Gastrocnemius medialis (tissue), 4 donors: ENCODE results near the gene RPRD2. TPM values are rescaled to one million over a fixed set of nuclear protein-coding genes. Genes with fewer than 3 reads are reported as not detected.

Source experiments
- ATAC-seq, 2 donors: fragments of 150-250 bp; one replicate each; pipeline ENCODE4 v1.9.1; 2016
- DNase-seq, 2 donors: peaks; one replicate each; pipeline ENCODE4 v3.0.0-alpha.2; 2019
- H3K27ac ChIP-seq, 4 donors: fragments of 200-600 bp; sonication (generic); 1 replicate in 1 of 4; 2 replicates in 3 of 4; pipeline ENCODE4 v1.5.1; 2016 to 2018; ENCODE audit warnings: mild to moderate bottlenecking in 2 of 4, moderate library complexity in 1 of 4
- H3K27me3 ChIP-seq, 3 donors: fragments of 200-600 bp; sonication (generic) in 2 of 3; 1 replicate in 1 of 3; 2 replicates in 2 of 3; pipeline versions ENCODE4 v1.5.1 to v1.6.0; 2016 to 2019; ENCODE audit warnings: mild to moderate bottlenecking in 1 of 3, moderate library complexity in 1 of 3
- H3K36me3 ChIP-seq, 2 donors: fragments of 200-600 bp; sonication (generic) in 1 of 2; one replicate each; pipeline ENCODE4 v1.5.1; 2017 to 2018
- H3K4me1 ChIP-seq, 2 donors: fragments of 200-600 bp; sonication (generic) in 1 of 2; one replicate each; pipeline ENCODE4 v1.5.1; 2016 to 2017; ENCODE audit warnings: mild to moderate bottlenecking in 2 of 2
- H3K4me3 ChIP-seq, 4 donors: fragments of 200-600 bp; sonication (generic) in 3 of 4; 1 replicate in 1 of 4; 2 replicates in 3 of 4; pipeline ENCODE4 v1.5.1; 2016 to 2019; ENCODE audit warnings: mild to moderate bottlenecking in 2 of 4
- H3K9me3 ChIP-seq, 3 donors: fragments of 200-600 bp; sonication (generic) in 2 of 3; 1 replicate in 1 of 3; 2 replicates in 2 of 3; pipeline ENCODE4 v1.5.1; 2016 to 2019
- POLR2A ChIP-seq, 2 donors: fragments of 450-650 bp; IDR thresholded peaks; one replicate each; pipeline ENCODE4 v1.6.1; 2017; ENCODE audit warnings: antibody characterized with exemption in 2 of 2, mild to moderate bottlenecking in 2 of 2, moderate library complexity in 2 of 2
- in situ Hi-C, 4 donors: fragments of 200-750 bp; cut with MboI; loops; one replicate each; pipeline versions ENCODE4 v1.15.0 to v1.8.0; 2017; ENCODE audit warnings: low sequenced_read_pairs in 4 of 4
- intact Hi-C: fragments of 100-400 bp; cut with DNase I; formaldehyde crosslinking; loops from one replicate; pipeline ENCODE4 v1.15.1; 2023; ENCODE audit warnings: low total_unique reads
- total RNA-seq, 4 donors: library from RNA; depleted of rRNA; stranded (reverse); fragments of >200 nt; gene quantifications; one replicate each; pipeline versions ENCODE4 v1.1.0 to v1.2.3, GENCODE V29; 2016
- TF ChIP-seq, protein P1 (sequence below), 5 experiments: fragments of 450-650 bp in 3 of 5; fragments of 200-600 bp in 2 of 5; sonication (generic) in 2 of 5; IDR thresholded peaks in 4 of 5; conservative IDR thresholded peaks in 1 of 5; 1 replicate in 4 of 5; 2 replicates in 1 of 5; pipeline ENCODE4 v1.5.1; 2016 to 2019; ENCODE audit warnings: antibody characterized with exemption in 5 of 5, mild to moderate bottlenecking in 3 of 5, moderate library complexity in 3 of 5

RPRD2 gene
- total RNA-seq, 4 donors from 2014 or later, result 18.0 to 28.0 (median 23.1) TPM

DNA sequence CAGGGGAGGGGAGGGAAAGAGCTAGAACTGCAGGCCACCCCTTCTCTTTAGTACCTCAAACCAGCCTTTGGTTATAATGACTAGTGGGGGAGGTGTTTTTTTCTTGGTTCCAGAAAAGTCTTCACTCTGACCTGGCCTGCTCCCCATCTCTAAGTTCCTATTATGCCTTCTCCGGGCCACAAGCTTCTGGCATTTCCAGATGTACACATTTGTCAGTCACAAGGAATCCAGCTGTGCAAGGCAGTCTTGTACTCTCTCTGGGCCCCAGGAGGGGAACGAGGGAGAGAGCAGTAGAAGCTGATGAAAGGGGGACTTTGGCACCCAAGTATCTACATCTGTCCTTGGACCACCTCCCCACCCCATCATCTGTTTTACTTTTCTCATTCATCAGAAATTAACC is 148.9 kb downstream of the RPRD2 start:
- Histone ChIP-seq H3K27me3 (no peaks in the 10 kb centered on the region), H3K4me1 (peaks cover 6 to 18% of the 10 kb centered on the region in 2 donors), H3K9me3 (no peaks in the 10 kb centered on the region), H3K4me3 (no peak overlapping the region), H3K36me3 (peaks cover 0 to 12% of the 10 kb centered on the region in 2 donors), H3K27ac (no peak overlapping the region)
- in situ Hi-C loops, result no loop called here
- no peak for TF ChIP-seq POLR2A (IDR thresholded peaks at IDR 0.05)
- TF ChIP-seq, protein P1, sequence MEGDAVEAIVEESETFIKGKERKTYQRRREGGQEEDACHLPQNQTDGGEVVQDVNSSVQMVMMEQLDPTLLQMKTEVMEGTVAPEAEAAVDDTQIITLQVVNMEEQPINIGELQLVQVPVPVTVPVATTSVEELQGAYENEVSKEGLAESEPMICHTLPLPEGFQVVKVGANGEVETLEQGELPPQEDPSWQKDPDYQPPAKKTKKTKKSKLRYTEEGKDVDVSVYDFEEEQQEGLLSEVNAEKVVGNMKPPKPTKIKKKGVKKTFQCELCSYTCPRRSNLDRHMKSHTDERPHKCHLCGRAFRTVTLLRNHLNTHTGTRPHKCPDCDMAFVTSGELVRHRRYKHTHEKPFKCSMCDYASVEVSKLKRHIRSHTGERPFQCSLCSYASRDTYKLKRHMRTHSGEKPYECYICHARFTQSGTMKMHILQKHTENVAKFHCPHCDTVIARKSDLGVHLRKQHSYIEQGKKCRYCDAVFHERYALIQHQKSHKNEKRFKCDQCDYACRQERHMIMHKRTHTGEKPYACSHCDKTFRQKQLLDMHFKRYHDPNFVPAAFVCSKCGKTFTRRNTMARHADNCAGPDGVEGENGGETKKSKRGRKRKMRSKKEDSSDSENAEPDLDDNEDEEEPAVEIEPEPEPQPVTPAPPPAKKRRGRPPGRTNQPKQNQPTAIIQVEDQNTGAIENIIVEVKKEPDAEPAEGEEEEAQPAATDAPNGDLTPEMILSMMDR (IDR thresholded peaks at IDR 0.05 in 4 of 5, conservative IDR thresholded peaks at IDR 0.05 in 1 of 5), result no peak
- DNase-seq, result no peak
- intact Hi-C loops, result loop anchor here (10.0 kb wide), 1 partner anchor 148 kb away; the partner anchor contains the start of gene RPRD2
- no peak for ATAC-seq

- in situ Hi-C loops, result no loop called here
- TF ChIP-seq, protein P1 (IDR thresholded peaks at IDR 0.05 in 4 of 5, conservative IDR thresholded peaks at IDR 0.05 in 1 of 5), result no peak
- no peak for TF ChIP-seq POLR2A (IDR thresholded peaks at IDR 0.05)
- DNase-seq (no peak), ATAC-seq (no peak)
- Histone ChIP-seq H3K27ac (no peak overlapping the region), H3K4me1 (peaks cover 6 to 14% of the 10 kb centered on the region in 2 donors), H3K9me3 (no peaks in the 10 kb centered on the region), H3K27me3 (no peaks in the 10 kb centered on the region), H3K4me3 (no peak overlapping the region), H3K36me3 (peaks cover 0 to 12% of the 10 kb centered on the region in 2 donors)
- intact Hi-C loops, result loop anchor here (10.0 kb wide), 1 partner anchor 149 kb away; the partner anchor contains the start of gene RPRD2
These were observed 149.4 kb downstream of the RPRD2 start for GRCh38 chr1:150513351-150513791.

DNA sequence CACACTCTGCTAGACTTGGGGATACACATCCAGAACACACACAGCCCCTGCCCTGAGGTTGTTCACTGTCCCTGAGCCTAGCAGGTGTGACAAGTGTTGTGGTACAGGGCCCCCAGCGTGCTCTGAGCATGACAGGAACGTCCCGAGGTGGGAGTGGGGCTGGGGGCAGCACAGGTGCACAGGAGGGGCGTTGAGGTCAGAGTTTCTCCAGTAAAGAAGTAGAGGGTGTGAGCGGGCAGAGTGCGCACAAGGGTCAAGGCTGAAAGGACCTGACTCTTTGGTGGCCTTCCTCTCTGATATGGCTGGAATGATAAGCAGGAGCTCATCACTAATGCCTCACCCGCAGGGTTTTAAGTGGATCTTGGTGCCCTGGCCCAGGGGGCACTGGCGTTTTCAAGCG is 150.3 kb downstream of the RPRD2 start:
- no peak overlapping the region for H3K4me3 ChIP-seq
- intact Hi-C loops (loop anchor here (2.0 to 10.0 kb wide), 2 partner anchors 27 to 149 kb away; partner anchors contain the start of genes RPRD2 and TARS2), in situ Hi-C loops (no loop called here)
- no peaks in the 10 kb centered on the region for H3K27me3 ChIP-seq
- H3K4me1 ChIP-seq, result peaks cover 6 to 14% of the 10 kb centered on the region in 2 donors
- H3K9me3 ChIP-seq, result no peaks in the 10 kb centered on the region
- DNase-seq (no peak), ATAC-seq (no peak)
- H3K36me3 ChIP-seq, result peaks cover 0 to 12% of the 10 kb centered on the region in 2 donors
- TF ChIP-seq POLR2A (IDR thresholded peaks at IDR 0.05), result no peak
- TF ChIP-seq, protein P1 (IDR thresholded peaks at IDR 0.05 in 4 of 5, conservative IDR thresholded peaks at IDR 0.05 in 1 of 5), result no peak
- peak overlapping the region; percentile 87 to 94 (median 92) for H3K27ac ChIP-seq

DNA sequence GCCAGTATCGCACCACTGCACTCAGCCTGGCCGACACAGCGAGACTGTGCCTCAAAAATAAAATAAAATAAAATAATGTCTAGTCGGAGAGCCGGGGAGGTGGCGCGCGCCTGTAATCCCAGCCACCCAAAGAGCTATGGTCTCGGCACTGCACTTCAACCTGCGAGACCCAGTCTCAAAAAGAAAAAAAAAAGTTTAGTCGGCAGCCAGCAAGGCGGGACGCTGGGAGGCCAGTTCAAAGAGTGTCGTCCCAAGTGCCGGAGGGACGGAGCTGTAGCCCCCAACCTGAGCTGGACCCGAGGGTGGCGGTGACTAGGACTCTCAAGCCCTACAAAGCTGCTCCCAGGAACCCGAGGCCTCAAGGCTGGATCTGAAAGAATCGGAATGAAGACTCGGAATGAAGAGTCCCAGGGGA is 151.0 kb downstream of the RPRD2 start:
- Histone ChIP-seq H3K4me1 (peaks cover 6 to 14% of the 10 kb centered on the region in 2 donors), H3K4me3 (peak overlapping the region; percentile 56 to 79 (median 67)), H3K27me3 (no peaks in the 10 kb centered on the region), H3K27ac (peak overlapping the region; percentile 87 to 94 (median 92)), H3K9me3 (no peaks in the 10 kb centered on the region), H3K36me3 (peaks cover 0 to 12% of the 10 kb centered on the region in 2 donors)
- in situ Hi-C loops (no loop called here), intact Hi-C loops (loop anchor here (2.0 to 10.0 kb wide), 2 partner anchors 28 to 150 kb away; partner anchors contain the start of genes RPRD2 and TARS2)
- TF ChIP-seq, protein P1 (IDR thresholded peaks at IDR 0.05 in 4 of 5, conservative IDR thresholded peaks at IDR 0.05 in 1 of 5), result no peak
- TF ChIP-seq POLR2A (IDR thresholded peaks at IDR 0.05), result no peak
- peak in 1 of 2 donors; percentile 37 for ATAC-seq
- DNase-seq, result no peak
